Measurements from ENCODE around the gene DRG2. TPM values are rescaled to one million over a fixed set of nuclear protein-coding genes. Genes with fewer than 3 reads are reported as not detected.

DRG2 gene
- total RNA-seq, 1 experiment from 2014 or later, result 44.2 TPM

- peak; percentile 52 for DNase-seq (ENCODE audit: low read depth, low spot score)
- in situ Hi-C loops (cut with HindIII; ENCODE audit: low pct_unique_long_range_greater_than_20kb, low sequenced_read_pairs), result no loop called here
Measured at GRCh38 chr17:18156171-18156975, 68.6 kb downstream of the DRG2 start.

- in situ Hi-C loops (cut with HindIII; ENCODE audit: low pct_unique_long_range_greater_than_20kb, low sequenced_read_pairs), result no loop called here
- no peak for DNase-seq (ENCODE audit: low read depth, low spot score)
Measured at GRCh38 chr17:18156976-18157280, 69.2 kb downstream of the DRG2 start.

Other genes starting within 250 kb of the DRG2 start
- gene TOM1L2, start 115.5 kb upstream of the DRG2 start, total RNA-seq (2014; rRNA removed; shearing (Covaris generic)), result 7.7 and 9.7 TPM in 2 replicates
- 1.1 and 1.2 TPM in 2 replicates for gene DRC3, start 115.1 kb upstream of the DRG2 start, total RNA-seq (2014; rRNA removed; shearing (Covaris generic))
- 26.6 and 27.7 TPM in 2 replicates for gene ATPAF2, start 48.8 kb upstream of the DRG2 start, total RNA-seq (2014; rRNA removed; shearing (Covaris generic))
- gene GID4, start 48.5 kb upstream of the DRG2 start, total RNA-seq (2014; rRNA removed; shearing (Covaris generic)), result 6.3 and 6.8 TPM in 2 replicates
- 0.08 and 0.16 TPM in 2 replicates for gene MYO15A, start 20.8 kb downstream of the DRG2 start, total RNA-seq (2014; rRNA removed; shearing (Covaris generic))
- 85.5 and 97.6 TPM in 2 replicates for gene ALKBH5, start 95.9 kb downstream of the DRG2 start, total RNA-seq (2014; rRNA removed; shearing (Covaris generic))
- gene LLGL1, start 137.7 kb downstream of the DRG2 start, total RNA-seq (2014; rRNA removed; shearing (Covaris generic)), result 16.9 and 18.0 TPM in 2 replicates
- 96.0 and 113 TPM in 2 replicates for gene FLII, start 170.8 kb downstream of the DRG2 start, total RNA-seq (2014; rRNA removed; shearing (Covaris generic))
- 5.4 TPM in 2 replicates for gene MIEF2, start 172.7 kb downstream of the DRG2 start, total RNA-seq (2014; rRNA removed; shearing (Covaris generic))
- gene TOP3A, start 227.0 kb downstream of the DRG2 start, total RNA-seq (2014; rRNA removed; shearing (Covaris generic)), result 31.8 and 32.0 TPM in 2 replicates
- gene SMCR8, start 227.3 kb downstream of the DRG2 start, total RNA-seq (2014; rRNA removed; shearing (Covaris generic)), result 22.0 and 23.1 TPM in 2 replicates